Keratinocyte (primary cell): ENCODE results near the gene MOB3B.

Source experiments
- EZH2 ChIP-seq: IDR thresholded peaks from one replicate; pipeline ENCODE4 v1.6.1; 2012; ENCODE audit warnings: inconsistent platforms, mild to moderate bottlenecking, low read length, moderate library complexity
- TF ChIP-seq, protein P1 (sequence below), 3 experiments: IDR thresholded peaks in 1 of 3; conservative IDR thresholded peaks in 1 of 3; optimal IDR thresholded peaks in 1 of 3; 2 replicates in 2 of 3; 3 replicates in 1 of 3; pipeline versions ENCODE3 to v1.5.1; 2011; ENCODE audit warnings: low read length in 3 of 3, mild to moderate bottlenecking in 3 of 3, moderate library complexity in 2 of 3, control low read depth in 1 of 3, inconsistent platforms in 1 of 3; ENCODE audit not compliant: insufficient read depth in 2 of 3; ENCODE audit errors: extremely low read depth in 1 of 3

DNA sequence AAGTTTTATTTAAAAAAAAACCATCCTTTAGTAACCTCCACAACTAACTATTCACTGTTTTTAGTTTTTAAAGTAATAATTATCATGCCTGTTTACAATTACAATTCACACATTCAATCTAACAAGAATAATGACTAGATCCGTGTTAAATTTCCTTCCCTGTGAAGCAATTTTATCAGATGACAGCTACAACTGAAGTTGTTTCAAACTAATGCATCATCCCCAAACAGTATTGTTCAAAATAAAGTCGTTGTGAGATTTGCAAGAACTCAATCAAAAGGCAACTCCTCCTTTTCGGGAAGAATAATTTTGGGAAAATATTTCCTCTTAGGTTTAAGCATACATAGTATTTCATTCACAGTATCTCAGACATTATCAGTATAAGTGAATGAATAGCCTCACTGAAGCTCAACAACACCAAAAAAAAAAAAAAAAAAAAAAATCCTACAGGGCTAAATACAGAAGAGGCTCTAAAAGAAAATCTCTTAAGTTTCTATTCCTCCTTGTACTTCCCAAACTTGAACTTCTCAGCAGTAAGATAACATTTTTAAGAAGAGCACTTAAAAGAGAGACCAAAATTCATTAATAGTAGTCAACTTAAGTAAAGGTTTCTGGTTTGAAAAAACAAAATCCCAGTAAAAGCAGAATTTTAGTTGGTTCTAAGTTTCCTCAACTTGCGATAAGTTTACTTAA is 34.3 kb upstream of the MOB3B start:
- no peak for TF ChIP-seq EZH2
- TF ChIP-seq, protein P1, sequence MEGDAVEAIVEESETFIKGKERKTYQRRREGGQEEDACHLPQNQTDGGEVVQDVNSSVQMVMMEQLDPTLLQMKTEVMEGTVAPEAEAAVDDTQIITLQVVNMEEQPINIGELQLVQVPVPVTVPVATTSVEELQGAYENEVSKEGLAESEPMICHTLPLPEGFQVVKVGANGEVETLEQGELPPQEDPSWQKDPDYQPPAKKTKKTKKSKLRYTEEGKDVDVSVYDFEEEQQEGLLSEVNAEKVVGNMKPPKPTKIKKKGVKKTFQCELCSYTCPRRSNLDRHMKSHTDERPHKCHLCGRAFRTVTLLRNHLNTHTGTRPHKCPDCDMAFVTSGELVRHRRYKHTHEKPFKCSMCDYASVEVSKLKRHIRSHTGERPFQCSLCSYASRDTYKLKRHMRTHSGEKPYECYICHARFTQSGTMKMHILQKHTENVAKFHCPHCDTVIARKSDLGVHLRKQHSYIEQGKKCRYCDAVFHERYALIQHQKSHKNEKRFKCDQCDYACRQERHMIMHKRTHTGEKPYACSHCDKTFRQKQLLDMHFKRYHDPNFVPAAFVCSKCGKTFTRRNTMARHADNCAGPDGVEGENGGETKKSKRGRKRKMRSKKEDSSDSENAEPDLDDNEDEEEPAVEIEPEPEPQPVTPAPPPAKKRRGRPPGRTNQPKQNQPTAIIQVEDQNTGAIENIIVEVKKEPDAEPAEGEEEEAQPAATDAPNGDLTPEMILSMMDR (optimal IDR thresholded peaks at IDR 0.05 in 1 of 3, IDR thresholded peaks at IDR 0.05 in 1 of 3, conservative IDR thresholded peaks at IDR 0.05 in 1 of 3; ENCODE audit: extremely low read depth in 1 of 3, insufficient read depth in 2 of 3, low read length in 3 of 3): no peak
